GM21360 (cell line): ENCODE data around the gene UBE2C.
"Not testable (repeated sequence)": the region's sequence is repeated elsewhere in the genome, so short reads cannot be mapped to it uniquely, and the experiment has no call there.

Experiments used
- ATAC-seq: cut with Tn5 transposase; IDR thresholded peaks from one replicate; pipeline ENCODE4 v1.9.1; 2021; ENCODE audit warnings: mild to moderate bottlenecking, moderate library complexity; ENCODE audit not compliant: unreplicated experiment

Gene UBE2C

GRCh38 chr20:45797510-45797909 is 14.9 kb upstream of the UBE2C start:
- not testable (repeated sequence) for ATAC-seq

- ATAC-seq, result not testable (repeated sequence)
Measured at GRCh38 chr20:45797955-45798354, 14.5 kb upstream of the UBE2C start.

GRCh38 chr20:45798935-45799642 is 13.4 kb upstream of the UBE2C start:
- no peak for ATAC-seq

- ATAC-seq, result no peak
Measured at GRCh38 chr20:45801851-45802250, 10.6 kb upstream of the UBE2C start.

GRCh38 chr20:45810191-45810970 is 2.1 kb upstream of the UBE2C start:
- ATAC-seq, result no peak

- no peak for ATAC-seq
Measured at GRCh38 chr20:45813006-45813340, 529 bp downstream of the UBE2C start.

GRCh38 chr20:45813489-45813888 is 1.0 kb downstream of the UBE2C start:
- no peak for ATAC-seq

- ATAC-seq, result no peak
Measured at GRCh38 chr20:45814314-45814713, 1.9 kb downstream of the UBE2C start.

- no peak for ATAC-seq
Measured at GRCh38 chr20:45816951-45817350, 4.5 kb downstream of the UBE2C start.

- no peak for ATAC-seq
Measured at GRCh38 chr20:45817376-45818194, 5.1 kb downstream of the UBE2C start.

GRCh38 chr20:45818239-45818638 is 5.8 kb downstream of the UBE2C start:
- no peak for ATAC-seq

- no peak for ATAC-seq
Measured at GRCh38 chr20:45819466-45819865, 7.0 kb downstream of the UBE2C start.

GRCh38 chr20:45821947-45822346 is 9.5 kb downstream of the UBE2C start:
- ATAC-seq, result no peak

- ATAC-seq, result no peak
Measured at GRCh38 chr20:45822857-45823256, 10.4 kb downstream of the UBE2C start.

GRCh38 chr20:45823949-45824835 is 11.7 kb downstream of the UBE2C start:
- ATAC-seq, result no peak

- ATAC-seq, result no peak
Measured at GRCh38 chr20:45826381-45827019, 14.1 kb downstream of the UBE2C start.

GRCh38 chr20:45827030-45827652 is 14.7 kb downstream of the UBE2C start, which contains the start of gene TNNC2:
Gene TNNC2 (minus strand): TSS chr20:45827312. CDS start chr20:45827248, 64 bp downstream.
- ATAC-seq, result no peak

- ATAC-seq, result no peak
Measured at GRCh38 chr20:45827712-45828111, 15.3 kb downstream of the UBE2C start.

GRCh38 chr20:45828589-45828988 is 16.1 kb downstream of the UBE2C start:
- no peak for ATAC-seq
